ENCODE results near the gene RNASET2.

Gene RNASET2

GRCh38 chr6:166932116-166932515 is 24.2 kb downstream of the RNASET2 start:
- no peak for TF ChIP-seq CTCF (IDR thresholded peaks at IDR 0.05; ENCODE audit: insufficient read depth, low read depth, low read length, missing control alignments)
- no peak overlapping the region for H3K4me3 ChIP-seq (ENCODE audit: low read length)
- no peak for DNase-seq (ENCODE audit: low read depth)

GRCh38 chr6:166931426-166931970 is 24.9 kb downstream of the RNASET2 start:
- TF ChIP-seq CTCF (IDR thresholded peaks at IDR 0.05; ENCODE audit: insufficient read depth, low read depth, low read length, missing control alignments), result no peak
- no peak for DNase-seq (ENCODE audit: low read depth)
- no peak overlapping the region for H3K4me3 ChIP-seq (ENCODE audit: low read length)

GRCh38 chr6:166930354-166930891 is 25.9 kb downstream of the RNASET2 start:
- no peak overlapping the region for H3K4me3 ChIP-seq (ENCODE audit: low read length)
- no peak for DNase-seq (ENCODE audit: low read depth)

GRCh38 chr6:166929542-166930189 is 26.7 kb downstream of the RNASET2 start:
- no peak for DNase-seq (ENCODE audit: low read depth)
- H3K4me3 ChIP-seq (ENCODE audit: low read length), result no peak overlapping the region
- TF ChIP-seq CTCF (IDR thresholded peaks at IDR 0.05; ENCODE audit: insufficient read depth, low read depth, low read length, missing control alignments), result no peak

More at GRCh38 chr6:166930354-166930891, 25.9 kb downstream of the RNASET2 start:
- no peak for TF ChIP-seq CTCF (IDR thresholded peaks at IDR 0.05; ENCODE audit: insufficient read depth, low read depth, low read length, missing control alignments)

GRCh38 chr6:166928644-166929541 is 27.5 kb downstream of the RNASET2 start:
- no peak overlapping the region for H3K4me3 ChIP-seq (ENCODE audit: low read length)
- DNase-seq (ENCODE audit: low read depth), result no peak
- TF ChIP-seq CTCF (IDR thresholded peaks at IDR 0.05; ENCODE audit: insufficient read depth, low read depth, low read length, missing control alignments), result no peak

- no peak overlapping the region for H3K4me3 ChIP-seq (ENCODE audit: low read length)
- DNase-seq (ENCODE audit: low read depth), result no peak
- TF ChIP-seq CTCF (IDR thresholded peaks at IDR 0.05; ENCODE audit: insufficient read depth, low read depth, low read length, missing control alignments), result no peak
Measured at GRCh38 chr6:166927935-166928643, 28.3 kb downstream of the RNASET2 start.

Data from epithelial cell of esophagus (primary cell).